GM18519 (cell line): ENCODE results near the gene FAM111B.
"Not testable (repeated sequence)": the region's sequence is repeated elsewhere in the genome, so short reads cannot be mapped to it uniquely, and the experiment has no call there.

Source experiments
- ATAC-seq: cut with Tn5 transposase; IDR thresholded peaks from one replicate; pipeline ENCODE4 v1.9.1; 2021; ENCODE audit warnings: mild to moderate bottlenecking, moderate library complexity; ENCODE audit not compliant: unreplicated experiment, low FRiP score

Gene FAM111B

DNA sequence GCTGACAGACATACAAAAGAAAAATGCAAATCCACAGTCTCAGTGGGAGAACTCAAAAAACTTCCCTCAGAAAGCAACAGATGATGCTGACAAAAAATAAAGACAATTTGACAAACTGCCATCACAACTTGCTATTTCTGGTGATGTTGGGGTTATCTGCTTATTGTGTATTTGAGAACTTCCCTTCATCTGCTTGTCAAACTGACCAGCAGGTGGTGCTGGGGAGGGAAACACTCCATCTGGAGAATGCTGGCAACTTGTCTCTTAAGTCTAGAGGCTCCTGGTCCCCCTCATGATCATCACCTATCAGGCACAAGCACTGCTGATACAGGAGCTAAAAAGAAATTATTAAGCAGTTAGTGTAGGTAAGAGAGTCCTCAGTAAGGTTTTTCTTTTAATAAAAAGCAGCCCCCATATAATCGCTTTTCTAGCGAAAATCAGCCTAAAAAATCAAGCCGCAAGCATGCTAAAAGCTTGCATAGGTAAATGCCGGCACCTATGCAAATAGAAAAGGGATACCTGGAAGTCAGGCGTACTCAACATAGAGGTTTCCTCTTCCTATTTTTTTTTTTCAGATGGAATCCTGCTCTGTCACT, 9.8 kb upstream of the FAM111B start:
- peak; percentile 40 for ATAC-seq

DNA sequence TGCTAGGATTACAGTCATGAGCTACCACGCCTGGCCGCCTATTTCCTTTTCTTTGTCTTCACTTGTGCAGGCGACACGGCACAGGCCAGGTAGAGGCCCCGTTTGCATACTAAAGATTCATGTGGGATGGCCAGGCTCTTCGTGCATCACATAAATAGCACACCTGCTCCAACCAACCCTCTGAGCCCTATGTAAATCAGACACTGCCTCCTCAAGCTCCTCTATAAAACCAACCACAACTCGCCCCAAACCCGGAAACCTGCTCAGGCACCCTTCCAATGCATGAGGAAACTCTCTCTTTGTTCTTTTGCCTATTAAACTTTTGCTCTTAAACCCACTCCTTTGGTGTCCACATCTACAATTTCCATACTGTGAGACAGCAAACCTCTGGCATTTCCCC, 9.1 kb upstream of the FAM111B start:
- ATAC-seq: not testable (repeated sequence)

DNA sequence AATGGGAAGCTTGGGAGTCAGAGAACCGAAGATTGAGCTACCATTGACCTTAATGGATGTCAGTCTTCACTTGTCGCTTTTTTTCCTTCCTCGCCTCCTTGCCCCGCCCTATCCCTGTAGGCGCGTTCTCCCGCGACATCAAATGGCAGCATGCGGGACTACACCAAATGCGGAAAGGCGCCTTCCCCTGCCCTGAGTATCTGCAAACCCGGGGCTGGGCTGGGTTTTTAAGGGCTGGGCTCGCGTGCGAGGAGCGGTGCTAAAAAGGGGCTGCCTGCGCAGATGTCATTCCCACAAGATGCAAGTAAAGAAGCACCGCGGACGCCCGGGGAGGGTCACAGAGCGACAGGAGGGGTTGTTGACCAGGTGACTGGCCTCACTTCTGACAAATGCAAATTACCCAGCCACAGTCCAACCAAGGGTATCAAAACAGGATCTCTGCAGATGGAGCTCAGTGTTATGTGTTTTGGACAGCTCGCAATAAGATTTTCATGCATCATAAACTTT, 4.7 kb upstream of the FAM111B start:
- peak; percentile 48 for ATAC-seq

DNA sequence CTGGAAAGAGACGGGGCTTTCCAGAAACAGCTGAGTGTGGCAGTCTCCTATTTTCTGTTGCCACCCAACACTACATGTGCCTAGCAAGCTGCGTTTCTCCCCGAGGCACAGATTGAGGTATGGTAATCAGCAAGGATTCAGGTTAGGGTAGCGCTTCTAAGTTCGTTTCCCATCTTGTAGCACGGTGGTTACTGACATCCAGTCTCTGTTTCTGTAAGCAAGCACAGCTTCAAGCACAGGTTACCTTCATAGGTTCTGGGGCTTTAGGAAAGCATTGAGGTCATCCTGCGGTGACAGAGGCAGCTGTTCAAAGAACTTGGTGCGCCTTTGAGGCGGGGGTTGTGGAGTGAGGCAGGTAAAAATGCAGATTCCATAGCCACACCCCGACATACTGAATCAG, 684 bp downstream of the FAM111B start:
- ATAC-seq: not testable (repeated sequence)

DNA sequence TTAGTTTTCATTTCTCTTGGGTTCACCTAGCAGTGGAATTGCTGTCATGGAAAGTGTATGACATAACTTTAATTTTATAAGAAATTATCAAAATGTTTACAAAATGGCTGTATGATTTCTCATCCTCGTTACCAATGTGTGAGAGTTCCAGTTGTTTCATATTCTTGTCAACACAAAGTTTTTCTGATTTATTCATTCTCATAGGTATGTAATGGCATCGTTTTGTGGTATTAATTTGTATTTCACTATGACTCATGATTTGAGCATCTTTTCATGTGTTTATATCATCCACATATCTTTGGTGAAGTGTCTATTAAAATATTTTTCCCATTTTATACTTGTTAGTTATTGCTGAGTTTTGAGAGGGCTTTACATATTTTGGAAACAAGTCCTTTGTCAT, 5.5 kb downstream of the FAM111B start:
- ATAC-seq: no peak

DNA sequence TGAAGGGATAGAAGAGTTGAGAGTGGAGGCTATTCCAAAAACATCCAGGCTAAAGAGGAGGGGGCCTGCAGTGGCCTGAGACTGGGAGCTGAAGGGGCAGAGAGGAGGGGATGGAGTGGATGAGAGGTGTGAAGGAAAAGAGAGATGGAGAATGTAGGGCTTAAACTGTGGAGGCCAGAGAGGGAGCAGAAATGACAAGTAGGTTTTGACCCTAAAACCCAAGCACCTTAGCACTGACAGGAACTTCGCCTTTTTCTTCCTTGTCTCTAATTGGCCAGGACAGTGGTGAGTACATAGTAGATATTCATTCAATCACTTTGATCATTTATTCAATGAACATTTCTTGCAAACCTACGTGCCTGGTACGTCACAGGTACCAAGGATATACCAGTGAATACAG, 7.3 kb downstream of the FAM111B start:
- ATAC-seq: no peak

DNA sequence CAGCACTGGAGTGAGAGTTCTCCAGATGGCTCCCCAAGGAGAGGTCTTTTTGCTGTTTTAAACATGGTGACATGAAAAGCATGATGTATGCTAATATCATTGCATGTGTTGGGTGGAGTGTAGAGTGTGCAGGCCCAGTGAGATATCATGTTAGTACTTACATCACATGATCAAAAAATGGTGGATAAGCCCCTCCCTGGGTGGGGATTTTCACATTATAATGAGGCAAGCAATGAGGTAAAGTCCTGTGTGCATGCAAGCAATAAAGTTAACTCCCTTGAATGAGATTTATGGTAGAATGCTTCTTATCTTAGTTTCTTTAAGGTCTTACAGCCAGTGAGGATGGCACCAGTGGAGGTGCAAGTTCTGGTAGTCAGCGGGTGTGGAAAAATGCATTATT, 8.5 kb downstream of the FAM111B start:
- ATAC-seq: no peak

DNA sequence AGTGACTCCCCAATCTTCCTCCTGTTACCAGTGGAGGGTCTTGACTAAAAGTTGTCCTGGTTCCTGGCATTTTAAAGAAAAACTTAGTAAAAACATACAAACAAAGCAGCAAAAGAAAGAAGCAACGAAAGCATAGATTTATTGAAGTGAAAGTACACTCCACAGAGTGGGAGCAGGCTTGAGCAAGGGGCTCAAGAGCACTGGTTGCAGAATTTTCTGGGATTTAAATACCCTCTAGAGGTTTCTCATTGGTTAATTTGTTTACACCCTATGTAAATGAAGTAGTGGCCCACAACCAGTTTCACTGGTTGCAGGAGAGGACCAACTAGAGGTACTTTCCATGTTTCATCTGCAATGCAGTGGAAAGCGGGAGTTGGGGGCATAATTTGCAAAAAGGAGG, 10.7 kb downstream of the FAM111B start:
- ATAC-seq: no peak

DNA sequence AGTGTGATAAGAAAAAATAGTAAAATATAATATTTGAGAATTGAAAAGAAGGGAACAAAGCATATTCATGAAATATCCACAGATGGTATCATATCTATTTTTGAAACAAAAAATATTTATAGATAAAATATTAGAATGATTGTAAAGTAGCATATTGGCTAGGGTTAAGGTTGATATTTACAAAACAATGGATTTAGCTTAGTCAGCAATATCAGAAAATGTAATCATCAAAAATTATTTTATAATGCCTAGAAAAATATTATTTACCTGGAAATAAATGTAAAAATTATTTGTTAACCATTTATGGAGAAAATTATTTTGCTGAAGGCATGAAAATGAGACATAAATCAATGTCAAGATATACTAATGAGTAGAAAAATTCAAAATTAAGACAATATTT, 12.8 kb downstream of the FAM111B start:
- ATAC-seq: no peak

DNA sequence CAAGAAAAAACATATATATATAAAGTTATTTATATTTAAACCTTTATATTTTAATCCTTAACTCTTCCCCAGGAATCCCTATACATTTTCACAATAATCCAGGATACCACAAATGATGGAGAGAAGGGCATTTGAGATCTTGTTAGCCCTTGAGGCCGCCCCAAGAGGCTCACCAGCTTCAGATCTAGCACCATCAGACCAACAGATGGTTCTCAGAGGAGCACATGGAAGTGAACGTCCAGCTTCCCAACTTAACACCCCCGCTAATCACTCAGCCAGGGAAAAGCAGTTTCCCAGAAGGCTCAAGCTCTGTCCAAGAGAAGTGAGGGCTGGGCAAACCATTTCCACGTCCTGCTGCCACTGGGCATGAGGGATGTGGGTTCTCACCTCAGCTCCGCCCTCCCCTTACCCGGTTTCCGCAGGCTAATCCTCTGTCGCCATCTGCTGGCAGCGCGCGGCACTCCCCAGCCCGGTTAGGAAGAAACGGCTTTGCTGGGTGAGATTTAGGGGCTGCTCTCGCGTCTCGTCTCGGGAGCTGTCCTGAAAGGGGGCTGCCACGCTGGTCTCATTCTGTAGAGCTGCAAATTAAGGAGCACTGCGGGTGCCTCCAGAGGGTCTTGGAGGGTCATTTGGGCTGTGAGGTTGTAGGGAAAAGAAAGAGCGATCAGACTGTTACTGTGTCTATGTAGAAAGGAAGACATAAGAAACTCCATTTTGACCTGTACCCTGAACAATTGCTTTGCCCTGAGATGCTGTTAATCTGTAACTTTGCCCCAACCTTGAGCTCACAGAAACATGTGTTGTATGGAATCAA, 28.8 kb downstream of the FAM111B start:
- peak; percentile 89 for ATAC-seq

DNA sequence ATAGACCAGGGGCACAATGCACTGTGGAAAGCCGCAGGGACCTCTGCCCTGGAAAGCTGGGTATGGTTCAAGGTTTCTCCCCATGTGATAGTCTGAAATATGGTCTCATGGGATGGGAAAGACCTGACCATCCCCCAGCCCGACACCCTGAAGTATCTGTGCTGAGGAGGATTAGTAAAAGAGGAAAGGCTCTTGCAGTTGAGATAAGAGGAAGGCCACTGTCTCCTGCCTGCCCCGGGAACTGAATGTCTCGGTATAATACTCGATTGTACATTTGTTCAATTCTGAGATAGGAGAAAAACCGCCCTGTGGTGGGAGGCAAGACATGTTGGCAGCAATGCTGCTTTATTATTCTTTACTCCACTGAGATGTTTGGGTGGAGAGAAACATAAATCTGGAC, 29.5 kb downstream of the FAM111B start:
- not testable (repeated sequence) for ATAC-seq

DNA sequence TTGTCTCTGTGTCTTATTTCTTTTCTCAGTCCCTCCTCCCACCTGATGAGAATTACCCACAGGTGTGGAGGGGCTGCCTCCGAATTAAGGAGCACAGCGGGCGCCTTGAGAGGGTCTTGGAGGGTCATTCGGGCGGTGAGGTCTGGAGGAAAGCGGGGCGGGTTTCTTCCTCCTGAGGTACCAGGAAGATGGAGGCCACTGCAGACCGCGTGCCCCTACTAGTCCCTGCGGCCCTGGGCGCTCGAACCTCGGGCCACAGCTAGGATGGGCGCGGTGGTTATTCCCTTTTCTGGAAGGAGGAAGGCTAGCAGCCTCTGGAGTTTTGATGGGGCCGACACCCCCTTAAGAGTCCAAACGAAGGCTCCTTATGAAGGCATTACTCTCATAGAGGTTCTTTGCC, 30.2 kb downstream of the FAM111B start:
- ATAC-seq: no peak

DNA sequence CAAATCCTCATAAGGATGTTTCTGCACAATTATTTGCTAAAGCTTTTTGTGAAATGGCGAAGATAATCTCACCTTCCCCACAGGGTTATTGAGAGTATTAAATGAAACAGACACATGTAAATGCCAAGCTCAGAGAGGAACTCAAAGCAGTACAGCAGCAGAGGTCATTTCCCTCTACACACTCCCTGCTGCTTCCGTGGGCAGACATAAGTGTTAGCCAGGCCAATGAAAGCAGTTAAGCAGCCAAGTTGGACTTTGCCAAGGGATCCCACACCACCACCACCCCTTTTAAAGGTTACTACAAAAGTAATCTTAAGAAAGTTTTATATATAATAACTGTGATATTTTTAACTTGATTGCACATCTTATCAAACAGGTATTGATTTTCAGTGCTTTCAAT, 31.6 kb downstream of the FAM111B start:
- no peak for ATAC-seq

DNA sequence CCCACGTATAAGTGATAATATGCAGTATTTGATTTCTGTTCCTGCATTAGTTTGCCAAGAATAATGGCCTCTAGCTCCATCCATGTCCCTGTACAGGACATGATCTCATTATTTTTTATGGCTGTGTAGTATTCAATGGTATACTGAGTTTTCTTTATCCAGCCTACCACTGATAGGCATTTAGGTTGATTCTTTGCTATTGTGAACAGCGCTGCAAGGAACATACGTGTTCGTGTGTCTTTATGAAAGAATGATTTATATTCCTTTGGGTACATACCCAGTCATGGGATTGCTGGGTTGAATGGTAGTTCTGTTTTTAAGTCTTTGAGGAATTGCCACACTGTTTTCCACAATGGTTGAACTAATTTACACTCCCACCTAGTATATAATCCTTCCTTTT, 34.2 kb downstream of the FAM111B start:
- no peak for ATAC-seq

DNA sequence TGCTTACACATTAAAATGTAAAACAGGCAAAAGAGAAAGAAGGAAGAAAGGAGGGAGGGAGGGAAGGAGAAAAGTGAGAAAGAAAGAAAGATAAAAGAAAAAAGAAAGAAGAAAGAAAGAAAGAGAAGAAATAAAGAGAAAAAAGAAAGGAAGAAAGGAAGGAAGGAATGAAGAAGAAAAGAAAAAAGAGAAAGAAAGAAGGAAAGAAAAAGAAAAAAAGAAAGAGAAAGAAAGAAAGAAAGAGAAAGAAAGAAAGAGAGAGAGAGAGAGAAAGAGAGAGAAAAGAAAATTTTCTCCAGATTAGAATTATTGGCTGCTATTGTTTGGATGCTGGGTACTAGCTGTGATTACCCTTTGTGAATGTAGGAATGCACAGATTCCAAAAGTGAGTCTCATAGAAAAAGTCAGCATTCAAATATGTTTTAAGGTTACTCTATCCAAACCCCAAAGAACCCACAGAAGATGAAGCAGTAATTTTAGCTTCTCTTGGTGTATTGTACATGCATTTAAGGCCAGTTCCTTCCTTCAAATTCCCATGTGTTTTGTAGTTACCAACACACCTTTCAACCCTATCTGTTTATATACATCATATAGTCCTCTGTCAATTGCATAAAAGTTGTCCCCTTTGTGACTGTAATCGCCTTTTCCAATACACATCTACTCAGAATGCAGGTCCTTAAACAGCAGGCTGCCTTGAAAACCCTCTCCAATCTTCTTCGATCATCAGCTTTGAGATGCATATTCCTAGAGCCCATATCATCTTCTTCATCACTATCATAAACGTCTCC, 34.8 kb downstream of the FAM111B start:
- no peak for ATAC-seq

DNA sequence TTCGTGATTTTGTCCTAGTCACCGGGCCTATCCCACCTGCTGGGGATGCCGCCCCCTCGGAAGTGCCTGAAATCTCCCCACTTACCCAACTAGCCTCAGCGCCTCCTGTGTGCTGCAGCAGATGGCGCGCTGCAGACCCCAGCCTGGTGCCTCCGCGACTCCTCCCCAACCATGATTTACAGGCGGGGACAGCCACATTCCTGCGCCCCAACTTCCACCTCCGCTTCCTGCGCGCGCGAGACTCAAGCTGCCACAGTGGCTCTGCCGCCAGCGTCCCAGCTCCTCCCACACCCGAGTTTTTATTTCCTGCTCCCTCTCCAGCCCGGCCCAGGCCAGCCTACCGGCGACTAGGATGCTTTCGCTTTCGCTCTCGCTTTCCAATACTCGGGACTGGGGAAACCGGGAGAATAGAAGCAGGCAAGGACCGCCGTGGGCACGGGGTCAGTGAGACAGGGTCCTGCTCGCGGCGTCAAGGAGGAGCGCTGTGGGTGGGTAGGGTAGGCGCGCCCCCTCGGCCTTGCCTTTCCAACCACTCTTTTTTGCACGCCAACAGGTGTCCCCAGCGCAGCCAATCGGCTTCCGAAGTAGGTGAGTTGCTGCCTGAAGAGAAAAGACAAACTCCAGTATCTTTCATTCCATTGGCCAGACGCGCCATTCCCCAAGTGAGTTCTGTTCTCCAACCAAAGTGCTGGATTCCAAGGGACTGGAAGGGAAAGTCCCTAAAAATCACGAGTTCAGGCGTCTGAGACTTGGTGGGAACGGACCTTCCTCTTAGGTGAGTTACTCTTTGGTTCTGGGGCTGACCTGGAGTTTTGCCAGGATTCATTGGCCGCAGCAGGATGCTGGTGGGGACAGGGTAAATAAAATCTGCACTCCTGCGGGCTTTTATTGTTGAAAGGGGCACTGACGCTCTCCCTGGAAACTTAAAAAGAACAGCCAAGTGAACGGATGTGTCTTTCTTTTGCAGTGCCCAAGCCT, 35.8 kb downstream of the FAM111B start, which contains the start of gene FAM111A:
TSS of gene FAM111A (plus strand) at position 327 of the 978 bp plus-strand sequence. CDS start 6,017 bp downstream, outside the sequence.
- ATAC-seq: peak; percentile 40

DNA sequence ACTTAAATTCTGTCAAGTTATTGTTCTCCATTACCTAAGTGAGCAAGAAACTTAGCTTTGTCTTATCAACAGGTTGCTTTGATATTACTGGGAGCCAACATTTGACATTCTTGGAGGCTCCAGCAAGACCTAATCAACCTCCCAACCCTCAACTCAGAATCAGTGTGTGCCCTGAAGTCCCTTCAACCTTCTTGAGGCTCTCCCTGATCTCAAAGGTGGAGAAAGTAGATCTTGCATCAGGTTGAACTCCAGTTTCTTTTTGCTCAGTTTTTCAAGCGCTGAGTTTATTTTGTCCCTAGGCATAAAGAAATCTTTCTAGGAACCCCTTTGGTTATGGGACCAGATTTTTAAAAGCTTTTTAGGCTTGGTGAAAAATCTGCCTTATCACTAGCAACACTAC, 37.1 kb downstream of the FAM111B start:
- no peak for ATAC-seq

DNA sequence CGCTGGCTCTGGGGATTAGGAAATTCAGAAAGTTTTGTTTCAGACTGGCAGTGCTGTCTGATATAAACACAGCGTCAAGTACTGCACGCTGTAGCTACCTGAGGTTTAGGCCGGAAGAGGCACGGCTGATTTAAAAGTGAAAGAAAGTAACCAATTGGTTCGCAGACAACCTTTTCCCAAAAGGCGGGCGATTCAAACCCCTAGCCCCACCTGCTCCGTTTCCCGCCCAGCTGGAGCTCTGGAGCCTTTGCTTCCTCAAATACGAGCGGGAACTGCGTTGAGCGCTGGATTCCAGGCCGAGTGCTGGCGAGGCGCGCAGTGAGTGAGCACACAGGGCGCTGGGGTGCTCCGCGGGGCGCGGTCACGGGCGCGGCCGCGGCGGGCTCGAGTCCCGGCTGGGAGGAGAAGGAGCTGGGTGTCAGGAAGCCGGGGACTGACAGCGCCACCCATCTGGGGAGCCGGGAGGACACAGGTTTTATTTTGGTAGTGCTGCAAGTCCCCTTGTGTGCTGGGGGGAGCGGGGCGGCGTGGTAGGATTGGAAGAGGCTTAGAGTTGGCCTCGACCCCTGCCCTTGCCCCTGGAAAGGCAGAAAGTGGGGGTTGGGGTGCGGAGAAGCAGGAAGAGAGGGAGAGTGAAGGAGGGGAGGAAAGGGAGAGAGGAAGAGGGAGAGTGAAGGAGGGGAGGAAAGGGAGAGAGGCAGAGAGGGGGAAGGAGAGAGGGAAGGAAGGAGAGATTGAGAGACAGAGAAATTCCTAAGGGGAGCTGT, 37.7 kb downstream of the FAM111B start:
- peak; percentile 40 for ATAC-seq

DNA sequence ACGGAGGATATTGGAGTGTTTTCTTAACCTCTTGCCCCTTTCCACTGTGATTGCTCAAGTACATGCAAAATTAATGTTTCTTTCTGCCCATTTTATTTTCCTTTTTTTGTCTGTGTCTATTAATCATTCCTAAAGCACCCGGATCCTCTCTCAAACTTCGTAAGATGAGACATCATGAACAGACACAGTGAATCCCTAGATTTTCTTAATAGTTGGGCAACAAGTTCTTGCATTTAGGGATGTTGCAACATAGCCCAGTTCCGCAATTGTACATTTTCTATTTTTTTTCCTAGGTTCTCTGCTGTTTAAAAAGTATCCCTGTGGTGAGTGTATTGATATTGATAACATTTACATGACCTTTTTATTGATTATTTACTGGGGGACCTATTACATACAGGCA, 38.5 kb downstream of the FAM111B start:
- no peak for ATAC-seq
